Glutamatergic neuron (in vitro differentiated cells): ENCODE results near the gene HSF5. TPM values are rescaled to one million over a fixed set of nuclear protein-coding genes. Genes with fewer than 3 reads are reported as not detected.

Experiments
- DNase-seq: peaks from one replicate; pipeline ENCODE4 v3.0.0; 2022
- H3K27ac Mint-ChIP-seq: one replicate; pipeline ENCODE4 v1.8.0; 2020; ENCODE audit warnings: mild to moderate bottlenecking, mixed read lengths, inconsistent platforms; ENCODE audit not compliant: unreplicated experiment
- H3K27me3 Mint-ChIP-seq: one replicate; pipeline ENCODE4 v1.8.0; 2020; ENCODE audit warnings: mild to moderate bottlenecking, moderate library complexity, mixed read lengths, inconsistent platforms; ENCODE audit not compliant: unreplicated experiment
- H3K36me3 Mint-ChIP-seq: one replicate; pipeline ENCODE4 v1.8.0; 2020; ENCODE audit warnings: mild to moderate bottlenecking, mixed read lengths, inconsistent platforms; ENCODE audit not compliant: unreplicated experiment
- H3K4me1 Mint-ChIP-seq: one replicate; pipeline ENCODE4 v1.8.0; 2020; ENCODE audit warnings: mild to moderate bottlenecking, low read depth, mixed read lengths, inconsistent platforms; ENCODE audit not compliant: unreplicated experiment
- H3K4me3 Mint-ChIP-seq: one replicate; pipeline ENCODE4 v1.8.0; 2020; ENCODE audit warnings: mild to moderate bottlenecking, mixed read lengths, inconsistent platforms; ENCODE audit not compliant: unreplicated experiment
- H3K9me3 Mint-ChIP-seq: one replicate; pipeline ENCODE4 v1.8.0; 2020; ENCODE audit warnings: mild to moderate bottlenecking, moderate library complexity, mixed read lengths, inconsistent platforms; ENCODE audit not compliant: unreplicated experiment
- CTCF ChIP-seq: fragments of 200-600 bp; sonication (generic); IDR thresholded peaks from one replicate; pipeline ENCODE4 v1.5.0; 2021; ENCODE audit not compliant: partially characterized antibody, unreplicated experiment
- total RNA-seq: library from RNA; stranded (reverse); fragmentation: NEBNext Ultra II Directional; extraction: Animal tissue kit (Norgen Biotek cat#: 25700); gene quantifications from one replicate; pipeline ENCODE4 v1.2.1, GENCODE V29; 2021; ENCODE audit not compliant: unreplicated experiment

HSF5 gene
- total RNA-seq, 1 donor from 2014 or later = 0.10 TPM

GRCh38 chr17:58382108-58382871, 105.9 kb downstream of the HSF5 start:
- no peak overlapping the region for H3K4me3 Mint-ChIP-seq
- TF ChIP-seq CTCF = no peak
- no peaks in the 10 kb centered on the region for H3K36me3 Mint-ChIP-seq
- H3K9me3 Mint-ChIP-seq = no peaks in the 10 kb centered on the region
- DNase-seq = no peak
- H3K27ac Mint-ChIP-seq = no peak overlapping the region
- H3K27me3 Mint-ChIP-seq = no peaks in the 10 kb centered on the region
- H3K4me1 Mint-ChIP-seq = peaks cover 5% of the 10 kb centered on the region

- no peak for DNase-seq
- Mint-ChIP-seq H3K36me3 (no peaks in the 10 kb centered on the region), H3K27me3 (no peaks in the 10 kb centered on the region), H3K9me3 (no peaks in the 10 kb centered on the region), H3K27ac (no peak overlapping the region), H3K4me3 (no peak overlapping the region), H3K4me1 (peaks cover 5% of the 10 kb centered on the region)
- no peak for TF ChIP-seq CTCF
Observed at GRCh38 chr17:58381124-58382035, 106.8 kb downstream of the HSF5 start.

GRCh38 chr17:58380207-58381123, 107.7 kb downstream of the HSF5 start:
- no peak for DNase-seq
- no peaks in the 10 kb centered on the region for H3K36me3 Mint-ChIP-seq
- H3K27ac Mint-ChIP-seq = no peak overlapping the region
- no peak overlapping the region for H3K4me3 Mint-ChIP-seq
- no peaks in the 10 kb centered on the region for H3K9me3 Mint-ChIP-seq
- H3K4me1 Mint-ChIP-seq = peaks cover 5% of the 10 kb centered on the region
- no peaks in the 10 kb centered on the region for H3K27me3 Mint-ChIP-seq
- TF ChIP-seq CTCF = no peak

GRCh38 chr17:58379511-58379824, 108.7 kb downstream of the HSF5 start:
- DNase-seq = no peak
- TF ChIP-seq CTCF = no peak
- no peak overlapping the region for H3K4me3 Mint-ChIP-seq
- no peaks in the 10 kb centered on the region for H3K36me3 Mint-ChIP-seq
- H3K9me3 Mint-ChIP-seq = no peaks in the 10 kb centered on the region
- no peak overlapping the region for H3K27ac Mint-ChIP-seq
- peaks cover 5% of the 10 kb centered on the region for H3K4me1 Mint-ChIP-seq
- H3K27me3 Mint-ChIP-seq = no peaks in the 10 kb centered on the region
